Suprapubic skin (tissue), 3 donors: ENCODE data around the gene ZFP64.

Experiments
- CTCF ChIP-seq, 2 donors: fragments of 200-600 bp in 1 of 2; fragments of 450-650 bp in 1 of 2; sonication (generic) in 1 of 2; IDR thresholded peaks; one replicate each; pipeline ENCODE4 v1.5.1; 2016 to 2019; ENCODE audit warnings: antibody characterized with exemption in 2 of 2, mild to moderate bottlenecking in 1 of 2, moderate library complexity in 1 of 2
- POLR2AphosphoS5 ChIP-seq, 3 donors: sonication (generic); formaldehyde crosslinking; IDR thresholded peaks; one replicate each; pipeline ENCODE4 v1.6.1; 2017; ENCODE audit warnings: antibody characterized with exemption in 3 of 3

- TF ChIP-seq CTCF (IDR thresholded peaks at IDR 0.05), result no peak
- no peak for TF ChIP-seq POLR2AphosphoS5 (IDR thresholded peaks at IDR 0.05)
These were observed 73.5 kb downstream of the ZFP64 start for GRCh38 chr20:52118016-52118623.
